Islet precursor cell (in vitro differentiated cells): ENCODE data around the gene NHERF1.

ENCODE experiments used
- DNase-seq: peaks from one replicate; pipeline ENCODE4 v3.0.0-alpha.2; 2018

The NHERF1 gene

GRCh38 chr17:74750327-74751069 lies 2.1 kb downstream of the NHERF1 start:
- DNase-seq = no peak

GRCh38 chr17:74752415-74752814 lies 4.0 kb downstream of the NHERF1 start:
- DNase-seq = no peak

- no peak for DNase-seq
Measured at GRCh38 chr17:74752822-74753401, 4.5 kb downstream of the NHERF1 start.

GRCh38 chr17:74754832-74755231 lies 6.4 kb downstream of the NHERF1 start:
- no peak for DNase-seq

- DNase-seq = no peak
Measured at GRCh38 chr17:74755533-74755932, 7.1 kb downstream of the NHERF1 start.

GRCh38 chr17:74756891-74757290 lies 8.5 kb downstream of the NHERF1 start:
- DNase-seq = no peak

GRCh38 chr17:74757502-74757901 lies 9.1 kb downstream of the NHERF1 start:
- DNase-seq = no peak

GRCh38 chr17:74757931-74758847 lies 9.8 kb downstream of the NHERF1 start:
- DNase-seq = no peak

- DNase-seq = no peak
Measured at GRCh38 chr17:74758848-74759168, 10.4 kb downstream of the NHERF1 start.

- peak; percentile 81 for DNase-seq
Measured at GRCh38 chr17:74759243-74759801, 10.9 kb downstream of the NHERF1 start.

- peak; percentile 97 for DNase-seq
Measured at GRCh38 chr17:74759941-74760340, 11.5 kb downstream of the NHERF1 start.

- DNase-seq = peak; percentile 92
Measured at GRCh38 chr17:74760404-74761105, 12.1 kb downstream of the NHERF1 start.

GRCh38 chr17:74761419-74761818 lies 13.0 kb downstream of the NHERF1 start:
- no peak for DNase-seq

- no peak for DNase-seq
Measured at GRCh38 chr17:74761931-74762330, 13.5 kb downstream of the NHERF1 start.

- DNase-seq = no peak
Measured at GRCh38 chr17:74763565-74764387, 15.3 kb downstream of the NHERF1 start.

GRCh38 chr17:74764751-74765286 lies 16.4 kb downstream of the NHERF1 start:
- DNase-seq = no peak

- no peak for DNase-seq
Measured at GRCh38 chr17:74766413-74766812, 18.0 kb downstream of the NHERF1 start.

GRCh38 chr17:74767111-74767516 lies 18.7 kb downstream of the NHERF1 start:
- DNase-seq = no peak

- DNase-seq = no peak
Measured at GRCh38 chr17:74768069-74768762, 19.8 kb downstream of the NHERF1 start.

GRCh38 chr17:74768763-74769114 lies 20.3 kb downstream of the NHERF1 start:
- DNase-seq = no peak

GRCh38 chr17:74769266-74769855 lies 20.9 kb downstream of the NHERF1 start:
- DNase-seq = no peak
